ENCODE data around the gene VWA3B.

VWA3B gene

DNA sequence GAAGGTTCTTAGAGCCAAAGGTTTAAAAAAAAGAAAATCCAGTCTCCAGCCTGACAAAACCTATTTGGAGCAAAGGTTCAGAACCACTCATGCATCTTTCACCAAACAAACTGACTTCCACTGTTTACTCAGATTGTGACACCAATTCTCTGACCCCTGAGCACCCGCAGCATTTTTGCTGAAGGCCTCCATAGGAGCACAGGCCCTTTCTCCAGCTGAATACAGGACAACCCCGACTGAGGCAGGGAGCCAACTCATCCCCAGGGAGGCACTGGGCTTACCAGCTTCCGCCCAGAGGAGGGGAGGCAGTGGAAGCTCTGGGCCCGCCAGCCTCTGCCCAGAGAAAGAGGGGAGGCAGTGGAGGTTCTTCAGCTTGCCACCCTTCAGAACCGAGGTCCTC lies 208.3 kb downstream of the VWA3B start:
- in situ Hi-C loops (cut with HindIII; ENCODE audit: low pct_ligation_motif_present, low sequenced_read_pairs), result no loop called here
- Histone ChIP-seq H3K36me3 (replicated peaks) (no peaks in the 10 kb centered on the region), H3K27ac (no peak overlapping the region), H3K27me3 (replicated peaks) (no peaks in the 10 kb centered on the region), H3K4me3 (ENCODE audit: low read depth, low read length) (no peak overlapping the region)
- TF ChIP-seq, protein P1, sequence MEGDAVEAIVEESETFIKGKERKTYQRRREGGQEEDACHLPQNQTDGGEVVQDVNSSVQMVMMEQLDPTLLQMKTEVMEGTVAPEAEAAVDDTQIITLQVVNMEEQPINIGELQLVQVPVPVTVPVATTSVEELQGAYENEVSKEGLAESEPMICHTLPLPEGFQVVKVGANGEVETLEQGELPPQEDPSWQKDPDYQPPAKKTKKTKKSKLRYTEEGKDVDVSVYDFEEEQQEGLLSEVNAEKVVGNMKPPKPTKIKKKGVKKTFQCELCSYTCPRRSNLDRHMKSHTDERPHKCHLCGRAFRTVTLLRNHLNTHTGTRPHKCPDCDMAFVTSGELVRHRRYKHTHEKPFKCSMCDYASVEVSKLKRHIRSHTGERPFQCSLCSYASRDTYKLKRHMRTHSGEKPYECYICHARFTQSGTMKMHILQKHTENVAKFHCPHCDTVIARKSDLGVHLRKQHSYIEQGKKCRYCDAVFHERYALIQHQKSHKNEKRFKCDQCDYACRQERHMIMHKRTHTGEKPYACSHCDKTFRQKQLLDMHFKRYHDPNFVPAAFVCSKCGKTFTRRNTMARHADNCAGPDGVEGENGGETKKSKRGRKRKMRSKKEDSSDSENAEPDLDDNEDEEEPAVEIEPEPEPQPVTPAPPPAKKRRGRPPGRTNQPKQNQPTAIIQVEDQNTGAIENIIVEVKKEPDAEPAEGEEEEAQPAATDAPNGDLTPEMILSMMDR (IDR thresholded peaks at IDR 0.05; ENCODE audit: low read depth, low read length, missing control alignments), result no peak
- no peak for DNase-seq

DNA sequence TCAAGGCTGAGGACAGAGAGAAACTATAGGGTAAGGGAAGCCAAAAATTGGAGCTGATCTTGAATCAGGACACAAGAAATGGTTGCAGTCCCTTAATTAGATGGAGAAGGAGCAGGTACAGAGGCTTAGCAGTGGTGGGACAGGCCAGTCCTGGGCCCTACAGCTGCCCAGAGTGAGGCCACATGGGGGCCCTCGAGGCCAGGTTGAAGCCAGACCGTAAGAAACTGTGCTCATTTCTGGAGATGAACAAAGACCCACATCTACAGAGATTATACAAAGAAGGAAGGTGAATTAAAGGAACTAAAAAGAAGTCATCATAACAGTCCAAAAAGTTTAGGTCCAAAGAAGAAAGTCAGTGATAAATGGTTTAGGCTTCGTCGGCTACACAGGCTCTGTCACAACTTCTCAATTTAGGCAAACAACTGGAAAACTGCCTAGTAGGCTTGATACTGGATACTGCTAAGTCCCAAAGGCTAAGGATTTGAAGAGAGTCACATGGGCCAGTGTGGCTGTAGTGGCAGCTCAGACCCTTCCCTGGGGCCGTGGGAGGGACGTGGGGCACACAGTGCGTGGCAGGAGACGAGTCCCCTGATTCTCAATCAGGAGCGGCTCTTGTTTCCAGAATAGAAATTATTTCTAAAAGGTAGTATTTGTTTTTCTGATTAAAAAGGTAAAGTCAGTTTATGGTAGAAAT lies 208.9 kb downstream of the VWA3B start:
- in situ Hi-C loops (cut with HindIII; ENCODE audit: low pct_ligation_motif_present, low sequenced_read_pairs), result no loop called here
- DNase-seq, result no peak
- TF ChIP-seq, protein P1 (IDR thresholded peaks at IDR 0.05; ENCODE audit: low read depth, low read length, missing control alignments), result peak; percentile 23
- Histone ChIP-seq H3K4me3 (ENCODE audit: low read depth, low read length) (no peak overlapping the region), H3K36me3 (replicated peaks) (no peaks in the 10 kb centered on the region), H3K27ac (no peak overlapping the region), H3K27me3 (replicated peaks) (no peaks in the 10 kb centered on the region)

GRCh38 chr2:98296440-98296839 lies 209.5 kb downstream of the VWA3B start:
- Histone ChIP-seq H3K27me3 (replicated peaks) (no peaks in the 10 kb centered on the region), H3K36me3 (replicated peaks) (no peaks in the 10 kb centered on the region), H3K27ac (no peak overlapping the region), H3K4me3 (ENCODE audit: low read depth, low read length) (no peak overlapping the region)
- in situ Hi-C loops (cut with HindIII; ENCODE audit: low pct_ligation_motif_present, low sequenced_read_pairs), result no loop called here
- DNase-seq, result no peak
- TF ChIP-seq, protein P1 (IDR thresholded peaks at IDR 0.05; ENCODE audit: low read depth, low read length, missing control alignments), result no peak

DNA sequence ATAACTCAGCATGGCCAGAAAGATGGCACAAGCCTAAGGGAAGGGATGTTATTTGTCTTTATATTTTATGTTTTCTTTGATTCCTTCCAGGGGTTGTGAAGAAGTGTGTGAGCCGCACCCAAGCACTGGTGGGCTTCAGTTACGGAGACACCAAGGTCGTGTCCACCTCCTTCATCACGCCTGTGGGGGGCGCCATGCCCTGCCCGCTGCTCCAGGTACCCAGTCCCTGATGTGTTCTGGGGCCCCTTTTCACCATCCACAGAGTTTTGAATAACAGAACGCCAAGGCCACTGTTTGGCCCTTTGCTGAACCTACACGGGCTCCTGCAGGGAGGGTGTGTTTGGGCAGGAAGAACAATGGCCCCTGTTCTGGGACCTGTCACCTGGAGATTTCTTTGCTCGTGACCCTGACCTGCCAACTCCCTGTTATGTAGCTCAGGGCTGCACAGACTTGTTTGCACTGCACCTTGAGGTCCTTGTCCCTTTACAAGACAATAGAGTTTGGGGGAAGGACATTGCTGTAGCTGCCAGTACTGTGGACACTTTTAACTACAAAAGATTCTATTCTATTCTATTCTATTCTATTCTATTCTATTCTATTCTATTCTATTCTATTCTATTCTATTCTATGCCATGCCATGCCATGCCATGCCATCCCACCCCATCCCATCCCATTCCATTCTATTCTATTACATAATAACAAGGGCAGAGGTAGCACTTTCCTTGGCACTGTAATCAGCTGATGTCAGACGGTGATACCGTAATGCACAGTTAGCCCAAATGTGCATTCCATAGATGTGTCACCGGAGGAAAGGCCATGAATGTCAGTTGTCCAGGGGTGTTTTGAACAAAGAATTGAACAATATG lies 211.1 kb downstream of the VWA3B start:
- no peak for DNase-seq

GRCh38 chr2:98298683-98299164 lies 211.8 kb downstream of the VWA3B start:
- Histone ChIP-seq H3K4me3 (ENCODE audit: low read depth, low read length) (no peak overlapping the region), H3K27me3 (replicated peaks) (no peaks in the 10 kb centered on the region), H3K36me3 (replicated peaks) (no peaks in the 10 kb centered on the region), H3K27ac (no peak overlapping the region)
- TF ChIP-seq, protein P1 (IDR thresholded peaks at IDR 0.05; ENCODE audit: low read depth, low read length, missing control alignments), result no peak
- in situ Hi-C loops (cut with HindIII; ENCODE audit: low pct_ligation_motif_present, low sequenced_read_pairs), result no loop called here
- DNase-seq, result no peak

More for the DNA sequence above, 211.1 kb downstream of the VWA3B start:
- in situ Hi-C loops (cut with HindIII; ENCODE audit: low pct_ligation_motif_present, low sequenced_read_pairs), result no loop called here
- Histone ChIP-seq H3K27me3 (replicated peaks) (no peaks in the 10 kb centered on the region), H3K4me3 (ENCODE audit: low read depth, low read length) (no peak overlapping the region), H3K36me3 (replicated peaks) (no peaks in the 10 kb centered on the region), H3K27ac (no peak overlapping the region)
- TF ChIP-seq, protein P1 (IDR thresholded peaks at IDR 0.05; ENCODE audit: low read depth, low read length, missing control alignments), result no peak

Measured in brain microvascular endothelial cell (primary cell).